Parietal lobe (tissue), 2 donors: ENCODE measurements around the gene DNM2. TPM values are rescaled to one million over a fixed set of nuclear protein-coding genes. Genes with fewer than 3 reads are reported as not detected.

Experiments used
- small RNA-seq: library from RNA; depleted of rRNA; stranded (forward); fragments of <200 nt; gene quantifications from one replicate; pipeline ENCODE3, GENCODE V24; 2014; ENCODE audit warnings: low replicate concordance
- total RNA-seq: library from RNA; depleted of rRNA; stranded (reverse); fragments of >200 nt; gene quantifications from one replicate; pipeline ENCODE4 v1.2.3, GENCODE V29; 2014

DNM2 gene
- 94.8 TPM for total RNA-seq

GRCh38 chr19:10717356-10718204 is at the start of gene DNM2:
TSS of gene DNM2 (plus strand) at chr19:10718079. CDS start at chr19:10718243, 164 bp downstream.

GRCh38 chr19:10835754-10836478 is 118.0 kb downstream of the DNM2 start, which contains the start of gene TMED1:
TSS of gene TMED1 (minus strand) at chr19:10836212. CDS start at chr19:10836191, 21 bp downstream.

GRCh38 chr19:10848230-10848856 is 130.5 kb downstream of the DNM2 start, which contains the start of gene C19orf38:
TSS of gene C19orf38 (plus strand) at chr19:10848415. CDS start at chr19:10848509, 94 bp downstream.

GRCh38 chr19:10870955-10871603 is 153.2 kb downstream of the DNM2 start, which contains the start of gene CARM1:
TSS of gene CARM1 (plus strand) at chr19:10871553. CDS start at chr19:10871703, 150 bp downstream.

Small RNA genes lying within 50 kb of the gene (small RNA-seq; reads per million reads assigned to genes)
- gene MIR199A1: 0.12 reads per million
- gene MIR4748: not detected
- gene MIR638: not detected
- gene MIR6793: not detected

Other genes starting within 250 kb of the DNM2 start
- 38.5 TPM for gene KEAP1, start 214.7 kb upstream of the DNM2 start, total RNA-seq
- gene S1PR5, start 200.6 kb upstream of the DNM2 start, total RNA-seq: not detected
- gene ATG4D, start 174.2 kb upstream of the DNM2 start, total RNA-seq: 14.7 TPM
- 4.7 TPM for gene KRI1, start 152.1 kb upstream of the DNM2 start, total RNA-seq
- gene CDKN2D, start 149.1 kb upstream of the DNM2 start, total RNA-seq: 72.6 TPM
- not detected for gene AP1M2, start 130.8 kb upstream of the DNM2 start, total RNA-seq
- gene SLC44A2, start 92.5 kb upstream of the DNM2 start, total RNA-seq: 31.9 TPM
- gene ILF3, start 63.7 kb upstream of the DNM2 start, total RNA-seq: 277 TPM
- 50.1 TPM for gene QTRT1, start 16.6 kb upstream of the DNM2 start, total RNA-seq
- 9.7 TPM for gene TMED1, start 118.1 kb downstream of the DNM2 start, total RNA-seq
- gene C19orf38, start 130.3 kb downstream of the DNM2 start, total RNA-seq: 0.63 TPM
- gene CARM1, start 153.5 kb downstream of the DNM2 start, total RNA-seq: 34.7 TPM
- gene YIPF2, start 210.6 kb downstream of the DNM2 start, total RNA-seq: 25.4 TPM
- 28.5 TPM for gene TIMM29, start 210.7 kb downstream of the DNM2 start, total RNA-seq
- 187 TPM for gene SMARCA4, start 243.0 kb downstream of the DNM2 start, total RNA-seq